H9 (cell line): ENCODE measurements around the gene VIPR2. TPM values are rescaled to one million over a fixed set of nuclear protein-coding genes. Genes with fewer than 3 reads are reported as not detected.
A peak's percentile ranks its signal among the peaks of the same experiment; 100 is the strongest.

Experiments used
- DNase-seq: peaks from one replicate; pipeline ENCODE4 v3.0.0-alpha.2; 2017
- H2AFZ ChIP-seq: one replicate; pipeline ENCODE4 v1.6.1; 2013; ENCODE audit warnings: mild to moderate bottlenecking, low read length, control low read depth, moderate library complexity
- H2AK5ac ChIP-seq: 2 replicates; pipeline ENCODE4 v1.6.1; 2013; ENCODE audit warnings: low read length, control low read depth, mixed read lengths; ENCODE audit not compliant: insufficient read length
- H2BK120ac ChIP-seq: one replicate; pipeline ENCODE4 v1.6.1; 2013; ENCODE audit warnings: low read depth, mild to moderate bottlenecking, low read length, control low read depth, inconsistent platforms; ENCODE audit not compliant: poor library complexity, severe bottlenecking
- H2BK12ac ChIP-seq: 2 replicates; pipeline ENCODE4 v1.6.1; 2013; ENCODE audit warnings: low read length, control low read depth, mixed read lengths, low read depth; ENCODE audit not compliant: insufficient read length
- H2BK15ac ChIP-seq: 2 replicates; pipeline ENCODE4 v1.6.1; 2013; ENCODE audit warnings: low read depth, low read length, control low read depth
- H2BK20ac ChIP-seq: one replicate; pipeline ENCODE4 v1.6.1; 2013; ENCODE audit warnings: low read depth, mild to moderate bottlenecking, low read length, control low read depth, inconsistent platforms; ENCODE audit not compliant: poor library complexity, severe bottlenecking
- H2BK5ac ChIP-seq: 2 replicates; pipeline ENCODE4 v1.6.1; 2013; ENCODE audit warnings: low read length, control low read depth, mixed read lengths; ENCODE audit not compliant: insufficient read length
- H3K14ac ChIP-seq: 2 replicates; pipeline ENCODE4 v1.6.1; 2013; ENCODE audit warnings: low read length, control low read depth; ENCODE audit not compliant: insufficient read depth
- H3K18ac ChIP-seq: 2 replicates; pipeline ENCODE4 v1.6.1; 2013; ENCODE audit warnings: low read depth, mild to moderate bottlenecking, mixed read lengths, low read length, control low read depth; ENCODE audit not compliant: insufficient read length
- H3K23ac ChIP-seq: 2 replicates; pipeline ENCODE4 v1.6.1; 2013; ENCODE audit warnings: low read length, control low read depth, mixed read lengths, low read depth; ENCODE audit not compliant: insufficient read length
- H3K23me2 ChIP-seq: 2 replicates; pipeline ENCODE4 v1.6.1; 2013; ENCODE audit warnings: low read depth, mild to moderate bottlenecking, mixed read lengths, low read length, control low read depth; ENCODE audit not compliant: insufficient read length, poor library complexity, severe bottlenecking
- H3K27ac ChIP-seq: 2 replicates; pipeline ENCODE4 v1.5.1; 2013; ENCODE audit warnings: low read length, control low read depth, mixed read lengths, low read depth; ENCODE audit not compliant: insufficient read length
- H3K27me3 ChIP-seq: 2 replicates; pipeline ENCODE4 v1.6.1; 2013; ENCODE audit warnings: low read length, control low read depth, inconsistent platforms; ENCODE audit not compliant: insufficient read depth
- H3K4ac ChIP-seq: 2 replicates; pipeline ENCODE4 v1.6.1; 2013; ENCODE audit warnings: low read depth, mild to moderate bottlenecking, control low read depth, inconsistent platforms, low read length, moderate library complexity
- H3K4me1 ChIP-seq: 2 replicates; pipeline ENCODE4 v1.6.1; 2013; ENCODE audit warnings: low read length, control low read depth, inconsistent platforms; ENCODE audit not compliant: insufficient read depth
- H3K4me2 ChIP-seq: 2 replicates; pipeline ENCODE4 v1.6.1; 2013; ENCODE audit warnings: low read length, control low read depth, mixed read lengths; ENCODE audit not compliant: insufficient read length, insufficient read depth
- H3K56ac ChIP-seq: 2 replicates; pipeline ENCODE4 v1.6.1; 2013; ENCODE audit warnings: low read depth, mild to moderate bottlenecking, mixed read lengths, low read length, control low read depth; ENCODE audit not compliant: insufficient read length
- H3K79me1 ChIP-seq: 2 replicates; pipeline ENCODE4 v1.6.1; 2013; ENCODE audit warnings: low read depth, mild to moderate bottlenecking, moderate library complexity, low read length, control low read depth, inconsistent platforms; ENCODE audit not compliant: insufficient read depth, poor library complexity, severe bottlenecking
- H3K79me2 ChIP-seq: 2 replicates; pipeline ENCODE4 v1.6.1; 2013; ENCODE audit warnings: low read length, control low read depth, inconsistent platforms; ENCODE audit not compliant: insufficient read depth
- H3K9ac ChIP-seq: 2 replicates; pipeline ENCODE4 v1.6.1; 2013; ENCODE audit warnings: low read length, control low read depth, mixed read lengths; ENCODE audit not compliant: insufficient read length; ENCODE audit errors: extremely low read depth
- H3K9me3 ChIP-seq: one replicate; pipeline ENCODE4 v1.6.1; 2013; ENCODE audit warnings: low read depth, low read length, inconsistent platforms; ENCODE audit not compliant: control insufficient read depth
- H3T11ph ChIP-seq: one replicate; pipeline ENCODE4 v1.6.1; 2013; ENCODE audit warnings: mild to moderate bottlenecking, low read length, control low read depth, inconsistent platforms
- H4K20me1 ChIP-seq: one replicate; pipeline ENCODE4 v1.6.1; 2013; ENCODE audit not compliant: control insufficient read depth, insufficient read length, insufficient read depth
- H4K5ac ChIP-seq: 2 replicates; pipeline ENCODE4 v1.6.1; 2013; ENCODE audit warnings: low read depth, mild to moderate bottlenecking, mixed read lengths, low read length, control low read depth; ENCODE audit not compliant: insufficient read length
- H4K8ac ChIP-seq: replicated peaks from 2 replicates; pipeline ENCODE4 v1.6.1; 2013; ENCODE audit warnings: low read length, control low read depth, mixed read lengths, low read depth; ENCODE audit not compliant: insufficient read length
- H4K91ac ChIP-seq: 2 replicates; pipeline ENCODE4 v1.6.1; 2013; ENCODE audit warnings: low read depth, mild to moderate bottlenecking, moderate library complexity, mixed read lengths, low read length, control low read depth; ENCODE audit not compliant: insufficient read length
- H3K27ac Mint-ChIP-seq, 3 experiments: 2 replicates in 2 of 3; 3 replicates in 1 of 3; pipeline ENCODE4 v1.8.0; 2020 to 2021; ENCODE audit warnings: mixed read lengths in 3 of 3, mild to moderate bottlenecking in 1 of 3, moderate library complexity in 1 of 3
- H3K27me3 Mint-ChIP-seq: 2 replicates; pipeline ENCODE4 v1.8.0; 2021; ENCODE audit warnings: low read depth, mild to moderate bottlenecking, moderate library complexity, mixed read lengths
- H3K36me3 Mint-ChIP-seq, 3 experiments: 2 replicates in 2 of 3; 3 replicates in 1 of 3; pipeline ENCODE4 v1.8.0; 2020 to 2021; ENCODE audit warnings: low read depth in 3 of 3, mixed read lengths in 3 of 3; ENCODE audit not compliant: insufficient read depth in 1 of 3
- H3K4me1 Mint-ChIP-seq, 2 experiments: 2 replicates each; pipeline ENCODE4 v1.8.0; 2020; ENCODE audit warnings: mixed read lengths in 2 of 2
- H3K4me3 Mint-ChIP-seq, 2 experiments: 2 replicates in 1 of 2; 3 replicates in 1 of 2; pipeline ENCODE4 v1.8.0; 2020 to 2021; ENCODE audit warnings: mild to moderate bottlenecking in 2 of 2, mixed read lengths in 2 of 2, moderate library complexity in 1 of 2
- H3K9me3 Mint-ChIP-seq, 2 experiments: 2 replicates in 1 of 2; 3 replicates in 1 of 2; pipeline ENCODE4 v1.8.0; 2020; ENCODE audit warnings: mild to moderate bottlenecking in 2 of 2, mixed read lengths in 2 of 2, moderate library complexity in 1 of 2
- CTCF ChIP-seq: fragments of 200-600 bp; sonication (generic); conservative IDR thresholded peaks from 3 replicates; pipeline ENCODE4 v1.8.0; 2021; ENCODE audit warnings: antibody characterized with exemption, mild to moderate bottlenecking
- WGBS: extraction: QIAGEN DNeasy Blood & Tissue Kit; methylation state at CpG from one replicate; pipeline ENCODE4 v1.1.7; 2013; ENCODE audit warnings: missing lambda C conversion rate, low lambda C conversion rate, mixed read lengths; ENCODE audit not compliant: insufficient read length; ENCODE audit errors: extremely low coverage; 5-methylcytosine and 5-hydroxymethylcytosine counted together
- total RNA-seq: library from RNA; stranded (reverse); gene quantifications from 2 replicates; pipeline ENCODE4 v1.2.1, GENCODE V29; 2021

The VIPR2 gene
- total RNA-seq, 1 experiment from 2014 or later: 1.6 TPM

GRCh38 chr7:159130820-159131219, 13.8 kb downstream of the VIPR2 start:
- H2BK120ac ChIP-seq: no peak overlapping the region
- Mint-ChIP-seq H3K27ac (no peak overlapping the region), H3K4me1 (peaks cover 14 to 33% of the 10 kb centered on the region in 2 experiments), H3K4me3 (no peak overlapping the region), H3K36me3 (no peaks in the 10 kb centered on the region; a peak in 1 of 7 replicates), H3K9me3 (peaks cover 0 to 3% of the 10 kb centered on the region in 2 experiments; a peak in 1 of 5 replicates), H3K27me3 (peaks cover 3% of the 10 kb centered on the region)
- TF ChIP-seq CTCF: no peak
- H3K23me2 ChIP-seq: no peaks in the 10 kb centered on the region
- H3K9me3 ChIP-seq: no peaks in the 10 kb centered on the region
- H4K20me1 ChIP-seq: no peaks in the 10 kb centered on the region
- no peaks in the 10 kb centered on the region for H3K79me2 ChIP-seq
- no peak overlapping the region for H3K27ac ChIP-seq
- no peaks in the 10 kb centered on the region for H3K27me3 ChIP-seq
- no peak overlapping the region for H3K23ac ChIP-seq
- DNase-seq: peak; percentile 13
- H3K4ac ChIP-seq: no peak overlapping the region
- peaks cover 2% of the 10 kb centered on the region; the same call in 1 of the 2 replicates for H3K4me1 ChIP-seq
- H3K18ac ChIP-seq: no peak overlapping the region
- no CpG with 5 or more reads among the region's 8 CpGs for WGBS
- H4K5ac ChIP-seq: no peak overlapping the region
- no peak overlapping the region for H4K91ac ChIP-seq
- no peaks in the 10 kb centered on the region for H3K79me1 ChIP-seq
- no peak overlapping the region for H3T11ph ChIP-seq
- H2AFZ ChIP-seq: no peak overlapping the region
- H3K14ac ChIP-seq: no peak overlapping the region
- no peak overlapping the region for H2BK15ac ChIP-seq
- no peak overlapping the region for H3K9ac ChIP-seq
- no peak overlapping the region for H2BK5ac ChIP-seq
- no peak overlapping the region for H3K4me2 ChIP-seq
- no peak overlapping the region for H4K8ac ChIP-seq
- H2BK12ac ChIP-seq: no peak overlapping the region
- H2AK5ac ChIP-seq: no peak overlapping the region
- H2BK20ac ChIP-seq: no peak overlapping the region
- H3K56ac ChIP-seq: no peak overlapping the region
